GM12891 (cell line): ENCODE data around the gene MYOCOS.

ENCODE experiments used
- POLR2A ChIP-seq: IDR thresholded peaks from 2 replicates; pipeline ENCODE4 v1.6.1; 2011; ENCODE audit warnings: low read depth, low read length, control low read depth
- POLR2AphosphoS5 ChIP-seq: IDR thresholded peaks from 2 replicates; pipeline ENCODE4 v1.6.1; 2011; ENCODE audit warnings: low read depth, low read length, control low read depth
- SPI1 ChIP-seq: IDR thresholded peaks from 2 replicates; pipeline ENCODE4 v1.6.1; 2011; ENCODE audit warnings: low read depth, low read length, control low read depth

GRCh38 chr1:171646249-171646560 is 24.2 kb downstream of the MYOCOS start:
- TF ChIP-seq POLR2AphosphoS5 (no peak), POLR2A (no peak), SPI1 (no peak)
